GM18861 (cell line): ENCODE results near the gene MTURN.

Source experiments
- ATAC-seq: cut with Tn5 transposase; IDR thresholded peaks from one replicate; pipeline ENCODE4 v1.9.1; 2021; ENCODE audit not compliant: unreplicated experiment

Gene MTURN

GRCh38 chr7:30135301-30136116, 723 bp downstream of the MTURN start:
- ATAC-seq, result no peak

- no peak for ATAC-seq
Measured at GRCh38 chr7:30136117-30136731, 1.4 kb downstream of the MTURN start.

GRCh38 chr7:30136743-30137485, 2.1 kb downstream of the MTURN start:
- ATAC-seq, result no peak

DNA sequence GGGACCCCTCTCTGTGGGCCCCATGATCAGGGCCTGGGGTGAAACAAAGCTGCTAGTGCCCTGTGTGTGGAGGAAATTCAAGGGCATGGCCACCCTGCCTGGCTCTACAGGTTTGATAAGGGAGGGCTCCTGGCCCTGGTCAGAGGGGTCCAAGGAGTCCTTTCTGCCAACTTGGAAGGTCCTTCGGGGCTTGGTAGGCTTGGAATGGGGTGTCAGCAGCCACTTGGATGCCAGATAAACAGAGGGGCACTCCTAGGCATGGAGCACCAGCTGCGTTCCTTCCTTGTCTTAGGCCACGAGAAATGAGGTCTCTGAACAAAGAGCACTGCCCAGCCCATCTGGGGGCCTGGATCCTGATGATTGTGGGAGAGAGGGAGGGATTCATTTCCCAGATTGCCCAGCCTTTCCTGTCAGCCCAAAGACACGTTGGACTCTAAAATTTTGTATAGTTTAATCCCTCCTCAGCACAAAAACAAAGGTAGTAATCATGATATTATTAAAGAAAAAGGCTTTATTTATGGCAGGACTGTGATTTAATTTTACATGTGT, 5.1 kb downstream of the MTURN start:
- ATAC-seq, result no peak

GRCh38 chr7:30140456-30140855, 5.7 kb downstream of the MTURN start:
- no peak for ATAC-seq

DNA sequence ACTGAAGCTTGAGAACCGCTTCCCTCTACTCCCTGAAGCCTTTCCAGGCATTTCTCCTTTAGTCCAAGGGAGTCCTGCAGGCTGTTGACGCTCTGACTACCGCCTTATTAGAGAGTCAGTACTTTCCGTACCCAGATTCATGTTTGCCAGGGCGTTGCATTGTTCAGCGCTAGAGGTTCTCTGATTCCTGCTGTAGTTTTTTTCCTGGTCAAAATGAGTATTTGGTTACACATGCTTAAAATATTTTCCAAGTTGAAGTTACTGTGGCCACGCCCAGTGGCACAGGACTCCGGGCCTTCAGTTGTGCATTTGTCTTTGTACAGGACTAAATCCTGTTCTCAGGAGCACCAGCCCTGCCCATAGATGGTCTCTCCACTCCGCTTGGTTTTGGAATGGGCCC, 7.9 kb downstream of the MTURN start:
- ATAC-seq, result no peak

DNA sequence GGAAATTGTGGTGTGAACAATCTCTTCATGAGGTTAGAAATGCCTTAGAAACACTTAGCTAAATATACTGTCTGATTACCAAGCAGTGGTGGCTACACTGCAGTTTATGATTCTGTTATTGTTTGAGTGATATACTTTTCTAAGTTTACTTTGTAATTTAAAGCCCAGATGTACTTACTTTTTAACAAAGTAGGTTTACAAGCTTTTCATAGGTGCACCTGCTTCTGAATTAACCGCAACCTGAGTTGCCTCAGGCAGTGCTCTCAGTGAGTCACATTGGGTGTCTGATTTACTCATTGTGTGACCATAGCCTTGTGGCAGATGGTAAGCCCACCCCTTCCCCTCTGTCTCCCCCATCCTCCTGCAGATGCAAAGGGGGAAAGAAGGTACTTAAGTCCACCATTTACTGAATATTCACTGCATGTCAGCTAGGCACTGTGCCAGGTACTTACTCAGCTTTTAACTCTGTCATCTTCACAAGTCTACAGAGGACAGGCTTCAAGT, 9.0 kb downstream of the MTURN start:
- ATAC-seq, result no peak

- no peak for ATAC-seq
Measured at GRCh38 chr7:30144657-30145306, 10.0 kb downstream of the MTURN start.

DNA sequence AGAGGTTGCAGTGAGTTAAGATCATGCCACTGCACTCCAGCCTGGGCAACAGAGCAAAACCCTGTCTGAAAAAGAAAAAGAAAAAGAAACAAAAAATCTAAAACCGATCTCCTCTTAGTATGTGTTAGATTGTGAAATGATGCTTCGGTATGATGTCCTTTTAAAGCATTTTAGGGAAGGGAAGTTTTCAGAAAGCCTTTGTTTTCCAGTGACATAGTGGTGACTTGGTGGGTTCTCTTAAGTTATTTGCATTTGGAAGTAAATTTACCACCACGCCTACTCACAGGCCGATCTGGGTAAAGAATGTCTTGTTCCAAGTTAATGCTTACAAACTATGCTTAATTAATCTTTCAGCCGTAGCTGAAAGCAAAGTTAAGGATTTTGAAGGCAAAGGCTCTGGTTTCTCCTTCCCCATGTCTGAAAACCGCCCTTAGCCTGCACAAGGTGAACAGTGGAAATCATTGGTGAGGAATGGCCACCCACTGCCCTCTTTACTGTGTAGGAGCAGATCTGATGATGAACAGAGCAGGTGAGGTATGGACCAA, 10.7 kb downstream of the MTURN start:
- no peak for ATAC-seq

DNA sequence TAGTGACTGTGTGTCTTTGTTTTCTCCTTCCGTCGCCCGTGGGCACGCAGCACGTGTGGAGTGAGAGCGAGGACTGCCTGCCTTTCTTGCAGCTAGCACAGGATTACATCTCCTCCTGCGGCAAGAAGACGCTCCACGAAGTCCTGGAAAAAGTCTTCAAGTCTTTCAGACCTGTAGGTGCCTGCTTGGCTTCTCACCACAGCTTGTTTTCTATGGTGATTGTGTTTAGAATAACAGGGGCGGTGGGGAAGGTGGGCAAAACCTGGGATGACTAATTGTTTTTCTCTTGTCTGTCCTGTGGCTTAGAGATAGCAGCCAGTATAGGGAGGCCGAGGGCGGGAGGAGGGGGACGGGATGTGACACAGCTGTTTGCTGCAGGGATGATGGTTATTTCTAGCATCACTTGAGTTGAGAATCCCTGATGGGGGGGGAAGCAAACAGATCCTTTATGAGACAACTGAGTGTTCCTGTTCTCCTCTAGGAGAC, 11.4 kb downstream of the MTURN start:
- ATAC-seq, result no peak

DNA sequence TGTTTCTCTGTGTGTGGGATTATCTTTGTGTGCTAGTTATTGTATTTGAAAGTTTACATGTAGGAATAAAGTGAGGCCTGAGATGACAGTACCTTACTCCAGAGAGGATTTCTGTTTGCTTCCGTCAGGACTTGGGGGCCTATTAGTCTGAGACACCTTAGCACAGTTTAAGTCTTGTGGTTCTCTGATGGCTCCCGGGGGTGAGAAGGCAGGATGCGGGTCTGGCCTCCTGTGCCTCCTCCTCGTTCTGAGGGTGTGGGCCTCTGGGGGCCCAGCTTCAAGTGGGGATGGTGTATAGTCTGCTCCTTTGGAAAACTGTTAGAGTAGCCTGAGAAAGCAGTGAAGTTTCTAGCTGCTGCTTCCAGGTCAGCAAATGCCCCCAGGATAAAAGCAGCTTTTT, 12.4 kb downstream of the MTURN start:
- no peak for ATAC-seq

- no peak for ATAC-seq
Measured at GRCh38 chr7:30147785-30148184, 13.0 kb downstream of the MTURN start.

DNA sequence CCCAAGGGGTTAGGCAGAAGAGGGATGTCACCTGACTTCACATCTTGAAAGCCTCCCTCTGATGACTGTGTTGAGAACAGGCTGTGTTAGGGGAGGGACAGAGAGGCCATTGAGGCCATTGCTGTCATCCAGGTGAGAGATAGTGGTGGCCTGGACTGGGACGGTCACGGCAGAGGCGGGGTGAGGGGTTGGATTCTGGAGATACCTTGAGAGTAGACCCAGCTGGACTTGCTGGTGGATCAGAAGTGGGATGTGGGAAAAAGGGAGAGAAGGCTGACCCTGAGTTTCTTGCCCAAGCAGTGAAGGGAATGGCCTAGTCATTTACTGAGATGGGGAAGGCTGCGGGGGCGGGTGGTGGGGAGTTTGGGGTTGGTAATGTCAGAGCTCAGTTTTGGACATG, 13.6 kb downstream of the MTURN start:
- ATAC-seq, result peak; percentile 7

- peak; percentile 53 for ATAC-seq
Measured at GRCh38 chr7:30148951-30149459, 14.2 kb downstream of the MTURN start.

- ATAC-seq, result no peak
Measured at GRCh38 chr7:30149640-30150272, 15.0 kb downstream of the MTURN start.

- ATAC-seq, result no peak
Measured at GRCh38 chr7:30150711-30151110, 15.9 kb downstream of the MTURN start.

DNA sequence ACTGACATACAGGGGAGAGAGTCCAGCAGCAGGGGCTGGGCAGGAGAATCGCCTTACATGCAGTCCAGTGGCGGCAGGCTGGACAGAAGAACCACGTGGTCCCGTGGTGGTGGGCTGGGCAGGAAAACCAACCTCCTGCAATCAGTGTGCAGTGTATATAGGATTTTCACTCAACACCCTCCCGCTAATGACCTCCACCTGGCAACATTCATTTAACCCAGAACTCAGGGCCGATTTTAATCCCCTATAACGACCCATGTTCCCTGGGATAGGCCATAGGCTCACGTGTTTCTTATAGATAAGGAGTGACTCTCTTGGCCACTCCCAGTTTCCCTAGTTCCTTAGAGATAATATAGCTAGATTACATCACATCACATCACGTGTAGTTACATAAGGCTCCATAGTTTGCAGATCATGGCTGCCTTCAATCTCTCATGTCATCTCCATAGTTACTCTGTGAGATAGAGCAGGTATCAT, 19.4 kb downstream of the MTURN start:
- ATAC-seq, result no peak

DNA sequence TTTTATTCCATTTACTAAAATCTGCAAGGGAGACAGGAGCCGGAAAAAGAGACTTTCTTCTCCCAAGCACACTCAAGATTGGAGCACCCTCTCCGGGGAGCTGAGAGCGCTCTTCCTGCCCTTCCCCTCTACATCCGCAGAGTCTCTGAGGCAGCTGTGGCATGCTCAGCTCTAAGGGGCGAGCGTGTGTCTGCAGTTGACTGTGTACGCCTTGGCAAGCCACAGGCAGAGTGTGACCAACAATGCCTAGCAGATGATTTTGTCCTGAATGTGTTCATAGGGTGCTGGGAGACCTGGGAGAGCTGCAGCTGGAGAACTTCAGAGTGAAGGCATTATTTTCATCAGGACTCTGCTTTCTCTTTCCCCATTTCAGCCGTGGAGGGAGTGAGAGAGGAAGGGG, 20.7 kb downstream of the MTURN start:
- ATAC-seq, result no peak

DNA sequence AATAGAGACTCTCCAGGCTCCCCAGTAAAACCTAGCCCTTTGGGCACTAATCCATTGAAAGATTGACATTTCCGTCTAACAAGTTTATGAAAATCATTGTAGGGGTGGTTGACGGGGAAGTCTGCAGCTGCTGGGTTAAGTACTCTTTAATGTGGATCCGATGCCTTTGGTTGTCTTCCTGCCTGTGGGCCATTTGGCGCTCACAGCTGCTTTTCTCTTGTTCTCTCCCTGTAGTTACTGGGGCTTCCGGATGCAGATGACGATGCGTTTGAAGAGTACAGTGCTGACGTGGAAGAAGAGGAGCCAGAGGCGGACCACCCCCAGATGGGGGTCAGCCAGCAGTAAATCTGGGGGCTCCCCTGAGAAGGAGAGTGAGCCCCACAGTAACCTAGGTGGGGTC, 22.4 kb downstream of the MTURN start:
- ATAC-seq, result no peak

DNA sequence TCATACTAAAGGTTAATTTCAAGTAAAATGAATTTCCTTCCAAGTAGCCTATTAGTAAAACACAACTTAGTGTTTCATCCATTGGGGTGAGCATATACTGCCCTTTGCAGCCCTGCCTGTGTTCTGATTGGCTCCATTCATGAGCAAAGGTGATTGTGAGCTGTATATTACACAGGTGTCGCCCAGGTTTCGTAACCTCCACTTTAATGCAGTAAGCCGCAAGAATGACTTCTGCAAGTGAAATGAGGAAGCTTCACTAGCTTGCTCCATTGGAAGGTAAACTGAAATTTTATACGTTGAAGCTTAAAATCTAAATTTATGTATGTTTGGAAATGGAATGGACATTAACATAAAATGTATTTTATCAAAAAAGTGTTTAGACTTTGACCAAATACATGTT, 24.4 kb downstream of the MTURN start:
- no peak for ATAC-seq
